Measurements from ENCODE around the gene HAVCR2. TPM values are rescaled to one million over a fixed set of nuclear protein-coding genes. Genes with fewer than 3 reads are reported as not detected.

The HAVCR2 gene
- total and polyA plus RNA-seq, 2 experiments from 2014 or later: 0.49 TPM; not detected in 1

- H4K20me1 ChIP-seq (replicated peaks; ENCODE audit: insufficient read depth): no peaks in the 10 kb centered on the region
- no peaks in the 10 kb centered on the region for H3K36me3 ChIP-seq (ENCODE audit: insufficient read depth)
- H3K4me1 ChIP-seq (ENCODE audit: insufficient read depth): no peaks in the 10 kb centered on the region
- no peak for DNase-seq (ENCODE audit: low spot score)
- no peak overlapping the region for H3K4me3 Mint-ChIP-seq
- no peak overlapping the region for H3K4me2 ChIP-seq
- H3K4me1 Mint-ChIP-seq: no peaks in the 10 kb centered on the region
- no peaks in the 10 kb centered on the region for H3K79me2 ChIP-seq (replicated peaks; ENCODE audit: insufficient read depth)
- H3K9me3 Mint-ChIP-seq: peaks cover 6% of the 10 kb centered on the region; the same call in 2 of the 3 replicates
- no peak overlapping the region for H3K4me3 ChIP-seq
- ATAC-seq: no peak
- no peaks in the 10 kb centered on the region for H3F3A ChIP-seq (replicated peaks; ENCODE audit: low read depth)
- TF ChIP-seq POLR2AphosphoS5 (IDR thresholded peaks at IDR 0.05; ENCODE audit: low read depth) (no peak), NANOG (IDR thresholded peaks at IDR 0.05; ENCODE audit: borderline replicate concordance) (no peak), ZNF462 (CRISPR knock-in tag; IDR thresholded peaks at IDR 0.05) (no peak), ETS1 (IDR thresholded peaks at IDR 0.05) (no peak), STAT1 (IDR thresholded peaks at IDR 0.05; ENCODE audit: unreplicated experiment) (no peak), ZNF331 (CRISPR knock-in tag; IDR thresholded peaks at IDR 0.05; ENCODE audit: low read depth) (no peak), EZH2 (IDR thresholded peaks at IDR 0.05; ENCODE audit: low read depth, unreplicated experiment) (no peak), CTCF (conservative IDR thresholded peaks at IDR 0.05; ENCODE audit: low read depth in 2 of 2) (no peak), EZH2phosphoT487 (IDR thresholded peaks at IDR 0.05; ENCODE audit: unreplicated experiment) (no peak), JUNB (IDR thresholded peaks at IDR 0.05; ENCODE audit: unreplicated experiment) (no peak), ZNF114 (CRISPR knock-in tag; IDR thresholded peaks at IDR 0.05) (no peak), CREB1 (CRISPR knock-in tag; IDR thresholded peaks at IDR 0.05; ENCODE audit: low read depth) (no peak), REST (IDR thresholded peaks at IDR 0.05; ENCODE audit: unreplicated experiment) (no peak)
- H2AFZ ChIP-seq: no peak overlapping the region
- no peaks in the 10 kb centered on the region for H3K9me2 ChIP-seq (ENCODE audit: insufficient read depth)
- no peak overlapping the region for H3K27ac Mint-ChIP-seq
- H3K27me3 ChIP-seq (ENCODE audit: insufficient read depth): no peaks in the 10 kb centered on the region
- peaks cover 8% of the 10 kb centered on the region for H3K27me3 Mint-ChIP-seq (ENCODE audit: insufficient read depth, low read depth, poor library complexity)
- H3K36me3 Mint-ChIP-seq (ENCODE audit: low read depth): no peaks in the 10 kb centered on the region
- no peak overlapping the region for H3K27ac ChIP-seq (ENCODE audit: low read depth)
Measured at GRCh38 chr5:157067005-157067404, 41.8 kb downstream of the HAVCR2 start.

Measured in GM23338 (cell line).